Thoracic aorta (tissue), 2 donors: ENCODE data around the gene SEC11A. TPM values are rescaled to one million over a fixed set of nuclear protein-coding genes. Genes with fewer than 3 reads are reported as not detected.
"Not testable (repeated sequence)": the region's sequence is repeated elsewhere in the genome, so short reads cannot be mapped to it uniquely, and the experiment has no call there.

Source experiments
- ATAC-seq: fragments of 150-250 bp; one replicate; pipeline ENCODE4 v1.8.0; 2017; ENCODE audit warnings: low read depth; ENCODE audit not compliant: insufficient number of reproducible peaks, low FRiP score
- DNase-seq: peaks from one replicate; pipeline ENCODE4 v3.0.0-alpha.2; 2020; ENCODE audit warnings: low spot score
- H3K27ac ChIP-seq, 2 donors: fragments of 200-600 bp; sonication (generic); 1 replicate in 1 of 2; 2 replicates in 1 of 2; pipeline ENCODE4 v1.5.1; 2016; ENCODE audit warnings: mild to moderate bottlenecking in 2 of 2, moderate library complexity in 2 of 2
- H3K27me3 ChIP-seq: fragments of 200-600 bp; sonication (generic); replicated peaks from 2 replicates; pipeline ENCODE4 v1.6.0; 2016; ENCODE audit warnings: mild to moderate bottlenecking; ENCODE audit not compliant: insufficient read depth
- H3K36me3 ChIP-seq: fragments of 200-600 bp; sonication (generic); one replicate; pipeline ENCODE4 v1.5.1; 2016
- H3K4me1 ChIP-seq, 2 donors: fragments of 200-600 bp; sonication (generic); 1 replicate in 1 of 2; 2 replicates in 1 of 2; pipeline versions ENCODE4 v1.5.1 to v1.6.0; 2016; ENCODE audit warnings: low read depth in 2 of 2, mild to moderate bottlenecking in 1 of 2; ENCODE audit not compliant: control insufficient read depth in 1 of 2
- H3K4me3 ChIP-seq: fragments of 200-600 bp; sonication (generic); 2 replicates; pipeline ENCODE4 v1.5.1; 2016; ENCODE audit warnings: mild to moderate bottlenecking
- H3K9me3 ChIP-seq: fragments of 200-600 bp; sonication (generic); 2 replicates; pipeline ENCODE4 v1.5.1; 2016
- CTCF ChIP-seq: fragments of 200-600 bp; sonication (generic); IDR thresholded peaks from one replicate; pipeline ENCODE4 v1.5.1; 2019; ENCODE audit warnings: antibody characterized with exemption
- total RNA-seq, 2 donors: library from RNA; depleted of rRNA; stranded (reverse); fragments of >200 nt; gene quantifications; one replicate each; pipeline versions ENCODE4 v1.1.0 to v1.2.3, GENCODE V29; 2016

The SEC11A gene
- total RNA-seq, 2 donors from 2014 or later: 97.1 to 122 TPM

DNA sequence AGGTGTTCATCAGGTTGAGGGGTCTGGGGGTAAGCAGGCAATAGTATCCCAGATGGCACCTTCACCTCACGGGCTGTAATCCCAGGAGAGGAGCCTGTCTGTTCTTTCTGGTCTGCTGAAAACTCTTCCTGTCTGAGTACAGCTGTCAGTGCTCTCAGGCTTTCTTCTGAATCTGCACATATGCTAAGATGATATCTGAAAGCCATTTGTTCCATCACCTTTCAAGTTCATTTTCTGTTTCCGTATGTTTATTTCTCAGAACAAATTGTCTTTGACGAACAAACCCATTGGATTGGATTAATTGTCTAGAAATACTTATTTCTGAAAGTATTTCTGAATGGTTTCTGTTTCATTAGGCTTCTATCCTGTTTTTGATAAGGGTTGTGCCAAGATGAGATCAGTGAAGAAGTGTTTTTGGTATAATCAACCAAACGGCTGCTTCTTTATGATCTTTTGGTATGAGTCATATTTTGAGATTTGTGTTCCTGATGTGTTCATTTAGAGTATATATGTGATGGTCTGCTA, 45.7 kb upstream of the SEC11A start:
- no peak for ATAC-seq
- Histone ChIP-seq H3K36me3 (peaks cover 7% of the 10 kb centered on the region), H3K4me3 (no peak overlapping the region), H3K4me1 (peaks cover 19 to 78% of the 10 kb centered on the region in 2 donors), H3K27ac (no peak overlapping the region), H3K27me3 (no peaks in the 10 kb centered on the region), H3K9me3 (no peaks in the 10 kb centered on the region)
- DNase-seq: no peak
- no peak for TF ChIP-seq CTCF

- Histone ChIP-seq H3K9me3 (no peaks in the 10 kb centered on the region), H3K36me3 (no peaks in the 10 kb centered on the region), H3K4me3 (no peak overlapping the region), H3K27ac (no peak overlapping the region), H3K27me3 (no peaks in the 10 kb centered on the region), H3K4me1 (peaks cover 19 to 91% of the 10 kb centered on the region in 2 donors)
- DNase-seq: no peak
- ATAC-seq: no peak
- TF ChIP-seq CTCF: no peak
Measured at GRCh38 chr15:84760219-84760618, 44.3 kb upstream of the SEC11A start.

DNA sequence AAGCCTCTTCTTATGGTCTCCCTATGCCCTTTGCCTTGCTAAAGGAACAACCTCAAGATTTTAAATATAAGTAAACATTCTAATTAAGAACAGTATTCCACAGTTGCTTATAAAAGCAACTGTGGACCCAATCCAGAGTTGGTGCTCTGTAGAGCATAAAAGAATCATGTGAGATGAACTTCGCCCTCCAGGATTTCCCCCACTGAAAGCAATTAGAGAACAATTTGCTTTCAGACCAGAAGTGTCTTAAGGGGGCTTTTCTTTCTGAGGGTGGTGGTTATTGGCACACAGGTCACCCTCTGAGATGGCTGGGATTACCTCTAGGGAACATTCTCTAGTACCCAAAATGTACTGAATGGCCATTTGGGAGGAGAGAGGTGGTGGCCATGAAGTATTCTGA, 43.1 kb upstream of the SEC11A start:
- ATAC-seq (no peak), DNase-seq (no peak)
- H3K9me3 ChIP-seq: no peaks in the 10 kb centered on the region
- H3K4me3 ChIP-seq: no peak overlapping the region
- H3K4me1 ChIP-seq: peaks cover 20 to 88% of the 10 kb centered on the region in 2 donors
- no peaks in the 10 kb centered on the region for H3K27me3 ChIP-seq
- no peak overlapping the region for H3K27ac ChIP-seq
- TF ChIP-seq CTCF: no peak
- no peaks in the 10 kb centered on the region for H3K36me3 ChIP-seq

GRCh38 chr15:84755736-84756527, 40.0 kb upstream of the SEC11A start:
- Histone ChIP-seq H3K36me3 (no peaks in the 10 kb centered on the region), H3K27ac (peak overlapping the region in 1 of 2 donors; percentile 5), H3K27me3 (no peaks in the 10 kb centered on the region), H3K4me1 (peaks cover 22 to 86% of the 10 kb centered on the region in 2 donors), H3K9me3 (no peaks in the 10 kb centered on the region), H3K4me3 (no peak overlapping the region)
- DNase-seq (no peak), ATAC-seq (no peak)
- no peak for TF ChIP-seq CTCF

DNA sequence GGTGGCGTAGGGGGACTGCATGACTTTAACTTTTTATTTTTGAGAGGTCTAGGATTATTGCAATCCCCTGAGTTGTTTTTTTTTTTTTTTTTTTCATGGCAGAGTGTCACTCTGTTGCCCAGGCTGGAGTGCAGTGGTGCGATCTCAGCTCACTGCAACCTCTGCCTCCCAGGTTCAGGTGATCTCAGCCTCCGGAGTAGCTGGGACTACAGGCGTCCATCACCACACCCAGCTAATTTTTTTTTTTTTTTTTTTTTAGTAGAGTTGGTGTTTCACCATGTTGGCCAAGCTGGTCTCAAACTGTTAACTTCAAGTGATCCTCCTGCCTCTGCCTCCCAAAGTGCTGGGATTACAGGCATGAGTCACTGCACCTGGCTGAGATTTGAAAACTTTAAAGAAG, 39.0 kb upstream of the SEC11A start:
- ATAC-seq, H3K9me3 ChIP-seq, H3K36me3 ChIP-seq, H3K27ac ChIP-seq, DNase-seq, H3K27me3 ChIP-seq, H3K4me3 ChIP-seq: not testable (repeated sequence)
- peaks cover 24 to 87% of the 10 kb centered on the region in 2 donors for H3K4me1 ChIP-seq
